CD1c-positive myeloid dendritic cell (primary cell): Measurements from ENCODE around the gene FGFRL1.

Source experiments
- DNase-seq: peaks from one replicate; pipeline ENCODE4 v3.0.0-alpha.2; 2016; ENCODE audit errors: extremely low spot score

The FGFRL1 gene

GRCh38 chr4:1006856-1007255 lies 4.6 kb upstream of the FGFRL1 start:
- DNase-seq: no peak

GRCh38 chr4:1008840-1009541 lies 2.4 kb upstream of the FGFRL1 start:
- DNase-seq: peak; percentile 46

- DNase-seq: peak; percentile 80
Measured at GRCh38 chr4:1009542-1010394, 1.7 kb upstream of the FGFRL1 start.

- peak; percentile 92 for DNase-seq
Measured at GRCh38 chr4:1010395-1011021, 918 bp upstream of the FGFRL1 start.

GRCh38 chr4:1011666-1012033 lies 224 bp downstream of the FGFRL1 start:
- no peak for DNase-seq

- peak; percentile 35 for DNase-seq
Measured at GRCh38 chr4:1012034-1012739, 761 bp downstream of the FGFRL1 start.

GRCh38 chr4:1013225-1014073 lies 2.0 kb downstream of the FGFRL1 start:
- DNase-seq: no peak

- peak; percentile 45 for DNase-seq
Measured at GRCh38 chr4:1014291-1015167, 3.1 kb downstream of the FGFRL1 start.

GRCh38 chr4:1015179-1015578 lies 3.8 kb downstream of the FGFRL1 start:
- DNase-seq: no peak

GRCh38 chr4:1015746-1016145 lies 4.3 kb downstream of the FGFRL1 start:
- DNase-seq: no peak

GRCh38 chr4:1017211-1017610 lies 5.8 kb downstream of the FGFRL1 start:
- DNase-seq: no peak

GRCh38 chr4:1017706-1018105 lies 6.3 kb downstream of the FGFRL1 start:
- DNase-seq: no peak

- no peak for DNase-seq
Measured at GRCh38 chr4:1018147-1019020, 7.0 kb downstream of the FGFRL1 start.

- DNase-seq: no peak
Measured at GRCh38 chr4:1019320-1019719, 7.9 kb downstream of the FGFRL1 start.

- no peak for DNase-seq
Measured at GRCh38 chr4:1019729-1020470, 8.5 kb downstream of the FGFRL1 start.

GRCh38 chr4:1021386-1022050 lies 10.1 kb downstream of the FGFRL1 start:
- no peak for DNase-seq

- no peak for DNase-seq
Measured at GRCh38 chr4:1022051-1022738, 10.8 kb downstream of the FGFRL1 start.
